Measurements from ENCODE around the gene TRIM43.
"Not testable (repeated sequence)": the region's sequence is repeated elsewhere in the genome, so short reads cannot be mapped to it uniquely, and the experiment has no call there.

- TF ChIP-seq, protein P1, sequence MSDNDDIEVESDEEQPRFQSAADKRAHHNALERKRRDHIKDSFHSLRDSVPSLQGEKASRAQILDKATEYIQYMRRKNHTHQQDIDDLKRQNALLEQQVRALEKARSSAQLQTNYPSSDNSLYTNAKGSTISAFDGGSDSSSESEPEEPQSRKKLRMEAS (IDR thresholded peaks at IDR 0.05; ENCODE audit: low read depth): not testable (repeated sequence)
- TF ChIP-seq EZH2phosphoT487 (IDR thresholded peaks at IDR 0.05; ENCODE audit: borderline replicate concordance, low read depth): not testable (repeated sequence)
Measured at GRCh38 chr2:95640515-95641288, 48.9 kb downstream of the TRIM43 start.
